Activated naive CD4-positive, alpha-beta T cell treated with Interleukin-2 at 50 U/mL for 16 hours (primary cell): ENCODE results near the gene OR2A5.
"Not testable (repeated sequence)": the region's sequence is repeated elsewhere in the genome, so short reads cannot be mapped to it uniquely, and the experiment has no call there.

Source experiments
- DNase-seq: peaks from one replicate; pipeline ENCODE4 v3.0.0-alpha.2; 2020

Gene OR2A5, protein sequence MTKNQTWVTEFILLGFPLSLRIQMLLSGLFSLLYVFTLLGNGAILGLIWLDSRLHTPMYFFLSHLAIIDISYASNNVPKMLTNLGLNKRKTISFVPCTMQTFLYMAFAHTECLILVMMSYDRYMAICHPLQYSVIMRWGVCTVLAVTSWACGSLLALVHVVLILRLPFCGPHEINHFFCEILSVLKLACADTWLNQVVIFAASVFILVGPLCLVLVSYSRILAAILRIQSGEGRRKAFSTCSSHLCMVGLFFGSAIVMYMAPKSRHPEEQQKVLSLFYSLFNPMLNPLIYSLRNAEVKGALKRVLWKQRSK

DNA sequence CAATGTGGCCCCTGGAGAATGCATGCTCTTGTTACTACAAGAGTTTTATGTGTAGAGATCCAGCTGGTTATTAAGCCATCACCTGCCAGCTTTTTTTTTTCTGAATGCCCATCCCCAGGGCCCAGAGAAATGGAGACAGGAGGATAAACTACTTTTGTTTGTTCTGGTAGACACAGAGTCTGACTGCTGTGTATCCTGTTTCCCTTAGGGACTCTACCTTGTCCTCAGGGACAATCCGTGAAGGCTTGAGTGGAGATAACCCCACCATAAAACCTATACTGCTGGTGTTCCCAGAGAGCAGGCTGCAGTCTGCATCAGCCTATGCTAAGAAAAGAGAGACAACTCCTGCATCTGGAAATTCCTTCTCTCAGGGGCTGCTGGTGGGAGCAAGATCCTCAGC lies at the start of gene OR2A5:
OR2A5 (plus strand) TSS at position 301 of the 400 bp plus-strand sequence. CDS start 1,454 bp downstream, outside the sequence.
- DNase-seq = no peak

DNA sequence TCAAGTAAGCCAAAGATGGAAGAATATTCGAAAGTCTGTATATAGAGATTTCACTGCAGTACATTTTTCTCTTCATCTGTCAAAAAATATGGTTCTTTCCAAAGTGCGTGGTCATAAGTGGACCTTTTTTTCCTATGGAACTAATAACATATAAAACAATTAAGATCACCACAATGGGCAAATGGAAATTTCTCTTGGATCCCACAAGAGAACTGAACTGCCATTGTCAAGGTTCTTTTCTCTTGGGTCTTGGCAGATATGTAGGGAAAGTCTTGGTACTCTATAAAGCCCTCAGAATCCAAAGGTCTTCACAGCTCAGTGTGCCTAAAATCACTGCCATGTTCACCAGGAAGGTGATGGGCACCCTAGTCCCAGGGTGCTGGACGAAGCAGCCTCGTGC lies 48.7 kb upstream of the OR2A5 start, which contains the start of gene OR6B1:
OR6B1 (plus strand) TSS at position 301 of the 400 bp plus-strand sequence. CDS start 3,677 bp downstream, outside the sequence.
- no peak for DNase-seq

DNA sequence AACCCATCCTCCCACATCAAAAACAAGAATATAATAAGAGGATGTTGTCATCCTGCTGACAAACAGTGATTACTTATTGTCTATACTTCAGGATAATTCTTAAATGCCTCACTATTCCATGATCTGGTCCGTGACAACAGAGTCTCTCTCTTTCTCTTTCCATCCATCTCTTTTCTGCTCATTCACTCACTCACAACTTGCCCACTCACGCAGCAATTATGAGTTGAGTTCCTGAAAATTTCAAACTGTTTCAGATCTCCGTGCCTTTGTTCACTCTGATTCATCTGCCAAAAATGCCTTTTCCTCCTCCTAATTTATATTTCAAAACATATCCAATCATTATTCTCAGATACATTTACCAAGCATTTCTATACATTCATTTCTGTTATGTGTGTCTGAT lies 47.2 kb upstream of the OR2A5 start:
- DNase-seq = no peak

DNA sequence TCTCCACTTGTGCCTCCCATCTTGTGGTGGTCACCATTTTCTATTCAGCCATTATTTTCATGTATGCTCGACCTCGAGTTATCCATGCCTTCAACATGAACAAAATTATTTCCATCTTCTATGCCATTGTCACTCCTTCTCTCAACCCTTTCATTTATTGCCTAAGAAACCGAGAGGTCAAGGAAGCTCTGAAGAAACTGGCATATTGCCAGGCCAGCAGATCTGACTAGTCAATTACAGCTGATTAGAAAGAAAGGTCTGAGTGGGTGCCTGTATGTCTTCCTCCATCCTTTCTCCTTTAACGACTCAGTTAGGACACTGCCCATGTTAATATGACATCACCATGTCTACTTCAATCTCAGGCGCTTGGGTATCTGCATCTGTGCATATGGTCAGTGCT lies 44.0 kb upstream of the OR2A5 start:
- DNase-seq = no peak

DNA sequence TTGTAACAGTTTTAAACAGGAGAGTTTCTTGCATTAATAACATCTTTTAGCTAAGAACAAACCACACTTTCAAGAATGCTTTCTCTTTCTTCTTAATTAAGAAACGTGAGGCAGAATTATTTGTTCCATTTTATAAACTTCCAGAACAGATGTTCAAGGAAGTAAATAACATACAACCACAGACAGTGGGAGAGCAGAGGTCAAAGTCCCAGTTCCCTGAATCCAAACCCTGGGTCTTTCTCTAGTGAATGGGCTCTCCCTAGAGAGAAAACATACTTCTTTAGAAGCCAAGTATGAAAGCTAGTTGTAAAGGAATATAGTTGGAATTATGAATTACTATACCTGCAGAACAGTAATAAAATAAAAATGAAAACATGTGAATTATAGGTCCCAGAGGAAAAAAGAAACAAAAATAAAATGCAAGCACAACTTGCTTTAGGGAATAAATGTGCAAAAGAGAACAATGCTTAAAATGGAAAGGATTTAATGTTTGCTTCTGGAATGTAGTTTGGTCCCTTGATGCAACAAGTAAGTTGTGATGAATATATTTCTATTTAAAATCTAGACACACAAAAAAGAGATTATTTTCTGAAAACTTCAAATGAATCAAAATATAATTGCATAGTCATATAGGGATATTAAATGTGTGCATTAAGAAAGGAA lies 42.6 kb upstream of the OR2A5 start:
- DNase-seq = no peak

DNA sequence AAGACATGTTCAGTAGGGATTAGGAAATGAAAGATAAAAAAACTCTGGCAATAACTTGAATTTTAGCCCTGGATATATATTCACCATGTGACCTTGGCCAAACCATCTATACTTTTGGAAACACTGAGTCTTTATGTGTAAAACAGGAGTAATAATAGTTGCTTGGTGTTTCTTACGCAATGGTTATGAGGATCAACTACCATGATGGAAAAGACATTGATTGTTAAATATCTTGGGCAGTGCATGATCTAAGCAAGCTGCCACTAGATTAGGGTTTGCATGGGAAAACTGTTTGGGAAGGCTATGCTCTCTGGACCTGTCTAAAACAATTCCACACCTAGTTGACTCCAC lies 42.1 kb upstream of the OR2A5 start:
- DNase-seq = no peak

DNA sequence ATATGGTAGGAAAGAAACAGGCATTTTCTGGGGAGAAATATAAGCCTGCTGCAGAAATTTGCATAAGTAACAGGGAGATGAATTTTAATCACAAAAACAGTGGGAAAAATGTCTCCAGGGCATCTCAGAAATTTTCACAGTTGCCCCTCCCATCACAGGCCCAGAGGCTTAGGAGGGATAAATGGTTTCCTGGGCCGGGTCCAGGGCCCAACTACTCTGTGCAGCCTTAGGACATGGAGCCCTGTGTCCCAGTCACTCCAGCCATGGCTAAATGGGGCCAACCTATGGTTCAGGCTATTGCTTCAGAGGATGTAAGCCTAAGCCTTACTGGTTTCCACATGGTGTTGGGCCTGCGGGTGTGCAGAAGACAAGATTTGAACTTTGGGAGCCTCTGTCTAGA lies 39.4 kb upstream of the OR2A5 start:
- DNase-seq = no peak

DNA sequence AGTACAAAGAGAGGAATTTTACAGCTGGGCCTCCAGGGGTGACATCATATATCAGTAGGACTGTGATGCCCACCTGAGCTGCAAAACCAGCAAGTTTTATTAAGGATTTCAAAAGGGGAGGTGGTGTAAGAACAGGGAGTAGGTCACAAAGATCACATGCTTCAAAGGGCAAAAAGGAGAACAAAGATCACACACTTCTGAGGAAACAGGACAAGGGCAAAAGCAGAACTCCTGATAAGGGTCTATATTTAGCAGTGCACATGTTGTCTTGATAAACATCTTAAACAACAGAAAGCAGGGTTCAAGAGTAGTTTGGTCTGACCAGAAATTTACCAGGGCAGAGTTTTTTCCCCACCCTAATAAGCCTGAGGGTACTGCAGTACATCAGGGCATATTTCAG lies 38.7 kb upstream of the OR2A5 start:
- not testable (repeated sequence) for DNase-seq

DNA sequence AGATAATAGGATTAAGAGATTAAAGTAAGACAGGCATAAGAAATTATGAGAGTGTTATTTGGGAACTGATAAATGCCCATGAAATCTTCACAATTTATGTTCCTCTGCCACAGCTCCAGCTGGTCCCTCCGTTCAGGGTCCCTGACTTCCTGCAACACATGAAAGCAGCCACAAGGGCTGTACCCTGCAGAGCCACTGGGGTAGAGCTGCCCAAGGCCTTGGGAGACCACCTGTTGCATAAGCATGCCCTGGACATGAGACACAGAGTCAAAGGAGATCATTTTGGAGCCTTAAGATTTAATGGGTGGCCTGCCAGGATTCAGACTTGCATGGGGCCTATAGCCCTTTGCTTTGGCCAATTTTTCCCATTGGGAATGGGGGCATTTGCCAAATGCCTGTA lies 37.9 kb upstream of the OR2A5 start:
- DNase-seq = not testable (repeated sequence)

DNA sequence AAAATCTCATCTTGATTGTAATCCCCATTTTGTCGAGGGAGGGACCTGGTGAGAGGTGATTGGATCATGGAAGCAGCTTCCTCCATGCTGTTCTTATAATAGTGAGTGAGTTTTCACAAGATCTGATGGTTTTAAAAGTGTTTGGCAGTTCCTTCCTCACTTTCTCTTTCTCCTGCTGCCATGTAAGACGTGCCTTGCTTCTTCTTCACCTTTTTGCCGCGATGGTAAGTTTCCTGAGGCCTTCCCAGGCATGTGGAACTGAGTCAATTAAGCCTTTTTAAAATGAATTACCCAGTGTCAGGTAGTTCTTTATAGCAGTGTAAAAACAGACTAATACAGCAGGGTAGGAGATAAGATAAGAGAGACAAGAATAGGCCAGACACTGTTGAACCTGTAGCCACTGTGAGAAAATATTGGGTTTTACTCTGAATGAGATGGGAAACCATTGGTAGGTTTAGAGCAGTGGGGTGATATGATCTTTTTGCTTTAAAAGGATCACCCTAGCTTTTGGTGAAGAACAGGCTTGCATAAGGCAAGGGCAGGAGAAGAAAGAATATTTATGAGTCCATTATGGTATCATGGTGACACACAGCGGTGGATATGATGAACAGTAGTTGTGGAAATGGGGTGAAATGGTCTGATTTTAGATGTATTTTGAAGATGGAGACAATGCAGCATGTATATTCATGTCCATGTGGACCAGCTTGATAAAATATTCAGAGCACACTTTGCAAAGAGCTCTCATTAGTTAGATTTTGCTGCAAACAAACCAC lies 37.1 kb upstream of the OR2A5 start:
- no peak for DNase-seq

DNA sequence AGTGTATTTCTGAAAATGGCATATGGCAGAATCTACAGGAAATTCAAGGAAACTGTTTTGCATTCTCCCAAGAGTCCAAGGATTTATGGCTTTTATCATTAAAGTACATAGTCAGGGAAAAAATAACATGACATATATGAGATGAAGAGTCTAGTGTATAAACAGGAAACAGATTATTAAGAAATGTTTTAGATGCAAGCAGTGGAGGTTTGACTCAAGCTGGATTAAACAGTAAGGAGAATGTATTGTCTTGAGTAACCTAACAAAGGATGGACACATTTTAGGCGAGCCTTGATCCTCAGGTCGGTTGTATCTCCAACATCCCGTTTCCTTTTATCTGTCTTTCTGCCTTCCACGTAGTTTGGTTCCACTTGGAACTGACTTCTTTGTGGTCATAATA lies 30.7 kb upstream of the OR2A5 start:
- no peak for DNase-seq

DNA sequence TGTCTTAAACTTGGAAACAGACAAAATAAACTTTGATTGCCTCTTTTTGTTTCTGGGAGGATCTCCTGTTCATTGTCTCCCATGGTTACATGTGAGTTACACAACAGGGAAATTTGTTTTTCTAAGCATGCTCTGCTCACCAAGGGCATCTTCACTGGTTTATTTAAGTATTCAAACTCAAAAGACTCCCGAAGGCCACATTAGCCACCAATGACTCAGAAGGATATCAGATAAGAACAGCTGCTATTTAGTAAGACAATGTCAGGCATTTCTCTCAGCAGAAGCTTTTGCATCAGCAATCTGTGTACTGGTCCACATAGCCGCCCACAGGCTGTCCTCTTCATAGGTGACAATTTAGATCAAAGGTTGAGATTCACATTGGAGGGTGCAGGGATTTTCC lies 29.3 kb upstream of the OR2A5 start:
- no peak for DNase-seq

DNA sequence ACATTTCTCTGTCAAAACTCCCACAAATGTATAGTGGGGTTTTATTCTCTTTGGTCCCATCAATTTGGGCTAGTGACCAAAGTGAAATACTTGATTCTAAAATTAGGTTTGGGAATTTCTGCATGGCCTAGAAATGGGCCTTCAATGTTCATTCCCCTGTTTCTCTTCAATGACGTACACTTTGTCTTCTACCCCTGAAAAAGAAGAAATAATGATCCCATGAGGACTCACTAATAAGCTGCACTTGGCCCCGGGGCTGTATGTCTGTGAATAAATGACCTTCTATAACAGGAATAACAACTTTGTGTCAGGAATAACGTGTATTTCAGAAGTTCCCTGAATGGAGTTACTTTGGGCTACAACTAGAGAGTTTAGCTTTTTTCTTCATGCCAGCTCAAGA lies 28.4 kb upstream of the OR2A5 start:
- no peak for DNase-seq

DNA sequence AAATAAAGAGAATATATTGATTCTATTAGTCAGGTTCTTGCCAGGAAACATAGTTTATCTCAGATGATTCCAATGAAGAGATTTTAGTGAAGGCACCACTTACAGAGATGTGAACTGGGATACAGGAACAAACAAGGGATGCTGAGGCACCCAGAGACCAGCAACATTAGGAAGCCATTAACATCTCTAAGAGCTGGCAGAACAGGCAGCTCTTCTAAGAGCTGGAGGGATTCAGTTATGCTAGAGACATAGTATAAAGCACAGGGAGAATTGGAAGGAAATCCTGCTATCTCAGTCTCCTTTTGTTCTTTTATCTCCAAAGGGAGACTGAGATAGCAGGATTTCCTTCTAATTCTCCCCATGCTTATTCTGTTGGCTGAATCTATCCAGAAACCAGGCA lies 26.6 kb upstream of the OR2A5 start:
- no peak for DNase-seq

DNA sequence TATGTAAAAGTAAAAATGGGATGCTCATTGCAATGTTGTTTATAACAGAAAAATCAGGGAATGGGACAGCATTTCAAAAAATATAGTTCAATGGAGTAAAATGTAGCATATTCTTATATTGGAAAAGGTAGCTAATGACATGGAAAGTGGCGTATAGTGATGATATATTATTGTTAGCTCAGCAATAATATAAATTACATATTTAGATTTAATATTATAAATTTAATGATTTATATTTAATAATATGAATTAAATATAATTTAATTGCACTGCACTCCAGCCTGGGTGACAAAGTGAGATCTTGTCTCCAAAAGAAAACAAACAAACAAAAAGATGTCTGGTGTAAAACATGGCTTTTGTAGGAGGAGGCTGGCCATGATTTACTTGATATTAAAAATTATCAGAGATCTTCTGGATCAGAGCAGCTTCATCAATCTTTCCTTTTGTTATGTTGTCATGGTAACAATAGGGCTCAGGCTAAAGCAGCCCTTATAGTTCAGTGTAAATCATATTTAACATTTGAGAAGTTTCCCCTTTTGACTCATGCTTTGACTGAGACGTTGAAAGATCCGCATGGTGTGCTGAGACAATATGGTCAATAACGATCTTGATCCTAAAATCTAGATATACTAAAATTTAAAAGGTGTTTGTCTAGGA lies 25.4 kb upstream of the OR2A5 start:
- no peak for DNase-seq

DNA sequence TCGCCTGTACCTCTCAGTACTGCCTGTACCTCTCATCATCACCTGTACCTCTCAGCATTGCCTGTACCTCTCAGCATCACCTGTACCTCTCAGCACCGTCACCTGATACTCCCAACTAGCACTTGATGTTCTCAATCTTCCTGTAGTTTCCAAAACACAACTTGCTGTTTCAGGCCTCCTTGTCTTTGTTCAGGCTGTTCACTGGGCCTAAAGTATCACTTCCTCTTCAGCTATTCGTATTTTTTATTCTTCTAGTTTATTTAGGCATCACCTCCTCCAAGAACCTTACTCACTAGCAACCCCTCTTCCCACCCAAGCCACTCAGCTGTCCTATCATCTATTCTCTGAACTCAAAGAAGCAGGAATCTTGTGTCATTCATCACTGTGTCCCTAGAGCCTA lies 24.5 kb upstream of the OR2A5 start:
- no peak for DNase-seq

DNA sequence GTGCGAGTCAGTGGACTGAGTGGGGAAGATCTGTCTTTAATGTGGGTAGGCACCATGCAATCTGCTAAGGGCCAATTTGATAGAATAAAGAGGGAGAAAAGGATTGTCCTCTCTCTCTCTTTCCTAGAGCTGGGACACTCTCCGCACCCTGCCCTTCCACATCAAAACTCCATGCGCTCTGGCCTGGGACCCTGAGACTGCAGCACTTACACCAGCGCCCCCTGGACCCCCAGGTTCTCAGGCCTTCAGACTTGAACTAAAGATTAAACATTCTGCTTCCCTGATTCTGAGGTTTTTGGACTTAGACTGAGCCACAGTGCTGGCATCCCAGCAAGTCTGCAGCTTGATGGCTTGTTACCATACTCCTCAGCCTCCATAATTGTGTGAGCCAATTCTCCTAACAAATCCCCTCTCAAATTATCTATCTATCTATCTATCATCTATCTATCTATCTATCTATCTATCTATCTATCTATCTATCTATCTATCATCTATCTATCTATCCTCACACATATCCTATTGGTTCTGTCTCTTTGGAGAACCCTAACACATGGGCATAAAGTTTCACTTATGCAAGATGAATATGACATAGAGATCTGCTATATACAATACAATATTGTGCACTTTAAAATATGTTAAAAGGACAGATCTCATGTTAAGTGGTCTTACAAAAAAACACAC lies 22.4 kb upstream of the OR2A5 start:
- DNase-seq = no peak

DNA sequence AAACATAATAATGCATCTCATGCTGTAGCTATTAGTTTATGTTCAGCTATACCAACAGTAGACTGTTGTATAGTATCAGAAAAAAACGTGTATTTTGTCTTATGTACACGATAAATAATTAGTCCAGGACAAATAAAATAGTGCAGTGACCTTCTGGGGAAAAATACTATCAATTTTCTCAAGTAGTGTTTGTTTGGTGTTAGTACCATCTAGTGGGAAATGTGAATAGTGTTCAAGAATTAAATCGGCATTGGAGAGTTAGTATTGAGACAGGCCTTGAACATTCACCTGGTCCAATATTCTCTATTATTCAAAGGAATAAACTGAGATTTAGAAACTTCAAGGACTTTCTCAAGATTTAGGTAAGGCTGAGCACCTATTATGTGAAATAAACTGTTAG lies 21.7 kb upstream of the OR2A5 start:
- DNase-seq = no peak

DNA sequence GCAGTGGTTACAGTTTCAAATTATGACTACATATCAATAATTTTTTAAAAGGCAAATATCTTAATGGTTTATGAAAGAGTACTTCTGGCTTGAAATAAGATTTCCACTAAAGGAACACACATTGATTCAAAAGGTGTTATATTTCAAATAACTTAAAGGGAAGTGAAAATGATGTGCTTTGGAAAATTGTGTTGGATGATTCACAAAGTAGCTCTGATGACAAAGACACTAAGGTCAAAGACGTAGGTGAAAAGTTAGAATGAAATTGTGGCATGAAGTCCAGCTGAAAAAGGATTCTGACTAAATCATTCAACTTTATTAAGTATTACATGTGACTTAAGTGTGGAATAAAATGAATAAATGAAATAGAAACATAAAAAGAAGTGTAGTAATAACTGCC lies 20.8 kb upstream of the OR2A5 start:
- no peak for DNase-seq

DNA sequence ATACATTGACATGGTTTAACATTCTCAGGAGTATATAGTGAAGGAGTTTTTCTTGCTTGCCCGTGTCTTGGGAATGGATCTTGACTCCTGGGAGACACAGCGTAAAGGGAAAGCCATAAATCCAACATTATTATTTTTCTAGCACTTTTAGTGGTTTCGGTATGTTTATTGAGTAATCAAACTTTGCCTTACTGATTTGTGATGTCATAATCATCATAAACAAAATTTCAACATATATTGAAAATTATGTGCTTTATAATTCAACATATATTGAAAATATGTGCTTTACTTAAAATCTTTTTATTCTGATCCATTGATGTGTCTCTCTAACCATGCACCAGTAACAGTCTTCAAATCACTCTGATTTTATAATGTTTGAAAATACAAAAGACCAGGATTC lies 20.2 kb upstream of the OR2A5 start:
- no peak for DNase-seq

DNA sequence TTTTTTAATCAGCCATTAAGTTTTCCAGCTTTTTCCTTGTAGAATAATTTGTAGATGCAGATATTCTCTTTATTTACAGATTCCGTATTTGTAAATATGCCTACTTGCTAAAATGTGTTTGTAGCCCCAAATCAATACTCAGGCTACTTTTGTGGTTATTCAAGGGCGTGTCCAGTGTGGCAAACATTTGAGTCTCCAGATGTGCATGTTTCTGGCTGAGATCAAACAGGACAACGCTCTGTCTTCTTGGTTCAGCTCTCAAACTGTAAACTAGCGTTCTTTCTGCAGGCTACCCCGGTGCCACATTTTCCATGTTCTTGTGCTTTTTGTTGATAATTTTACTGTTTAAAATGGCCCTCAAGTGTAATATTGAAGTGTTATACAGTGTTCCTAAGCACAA lies 16.2 kb upstream of the OR2A5 start:
- DNase-seq = no peak

DNA sequence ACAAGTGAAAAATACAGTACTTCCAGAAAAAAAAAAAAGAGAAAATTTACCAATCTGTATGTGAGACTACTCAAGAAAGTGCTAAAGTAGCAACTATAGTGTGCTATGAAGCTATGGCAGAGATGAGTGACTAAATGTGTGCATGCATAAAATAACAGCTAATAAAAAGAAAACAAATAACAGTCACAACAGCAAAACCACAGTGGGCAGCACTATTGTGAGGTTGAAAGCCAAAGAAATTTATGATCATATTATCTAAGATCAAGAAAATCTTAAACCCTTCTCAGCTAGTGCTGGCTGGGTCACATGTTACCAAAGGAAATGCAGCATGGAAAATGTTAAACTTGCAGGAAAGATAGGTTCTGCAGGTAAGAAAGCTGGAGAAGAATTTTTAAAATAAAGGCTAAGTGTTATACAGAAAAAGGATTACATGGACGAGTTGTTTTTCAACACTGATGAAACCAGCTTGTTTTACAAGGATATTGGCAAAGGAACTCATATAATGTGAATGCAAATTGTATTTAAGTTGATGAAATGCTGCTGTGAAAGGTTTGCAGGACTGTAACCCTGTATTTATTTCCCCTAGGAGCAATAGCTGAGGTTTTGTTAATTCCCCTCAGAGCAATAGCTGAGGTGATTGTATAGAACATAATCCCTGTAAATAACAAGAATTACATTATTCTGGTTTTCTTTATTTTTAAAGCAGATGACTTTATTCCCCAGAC lies 15.6 kb upstream of the OR2A5 start:
- DNase-seq = no peak
